SK-N-SH treated with all-trans-retinoic acid at 6 μM for 48 hours (cell line): ENCODE results near the gene ZNF512.

ENCODE experiments used
- ATAC-seq: fragments of 200-7000 bp; cut with Tn5 transposase; 3 replicates; pipeline ENCODE4 v1.9.1; 2020; ENCODE audit warnings: mild to moderate bottlenecking, moderate library complexity
- ARNTL ChIP-seq: fragments of 450-650 bp; formaldehyde crosslinking; IDR thresholded peaks from 2 replicates; pipeline ENCODE4 v1.5.0; 2020; ENCODE audit warnings: low read depth, mild to moderate bottlenecking, moderate library complexity, borderline replicate concordance
- BACH2 ChIP-seq: fragments of 250-450 bp; sonication (Bioruptor Pico); IDR thresholded peaks from 2 replicates; pipeline ENCODE4 v1.9.0; 2021; ENCODE audit warnings: mild to moderate bottlenecking, borderline replicate concordance
- CREB5 ChIP-seq: fragments of 250-450 bp; sonication (Bioruptor Pico); IDR thresholded peaks from 2 replicates; pipeline ENCODE4 v1.5.1; 2020; ENCODE audit warnings: low read depth, mild to moderate bottlenecking, moderate library complexity
- CSDC2 ChIP-seq: fragments of 250-450 bp; sonication (Bioruptor Pico); IDR thresholded peaks from 2 replicates; pipeline ENCODE4 v1.5.0; 2020; ENCODE audit warnings: mild to moderate bottlenecking, moderate library complexity
- CSRNP3 ChIP-seq: fragments of 250-450 bp; sonication (Bioruptor Pico); IDR thresholded peaks from 2 replicates; pipeline ENCODE4 v1.5.1; 2021; ENCODE audit warnings: mild to moderate bottlenecking, moderate library complexity
- GLIS3 ChIP-seq: fragments of 250-450 bp; sonication (Bioruptor Pico); IDR thresholded peaks from 2 replicates; pipeline ENCODE4 v1.5.0; 2020; ENCODE audit warnings: mild to moderate bottlenecking, moderate library complexity
- ISL1 ChIP-seq: fragments of 250-450 bp; sonication (Bioruptor Pico); IDR thresholded peaks from 2 replicates; pipeline ENCODE4 v2.1.2; 2022; ENCODE audit warnings: mild to moderate bottlenecking, moderate library complexity
- OSR1 ChIP-seq: fragments of 250-450 bp; sonication (Bioruptor Pico); IDR thresholded peaks from 2 replicates; pipeline ENCODE4 v1.8.0; 2022; ENCODE audit warnings: moderate library complexity, mild to moderate bottlenecking, inconsistent platforms
- PATZ1 ChIP-seq: fragments of 250-450 bp; sonication (Bioruptor Pico); IDR thresholded peaks from 2 replicates; pipeline ENCODE4 v1.8.0; 2020; ENCODE audit warnings: mild to moderate bottlenecking, moderate library complexity, borderline replicate concordance
- POU6F1 ChIP-seq: fragments of 250-450 bp; sonication (Bioruptor Pico); IDR thresholded peaks from 2 replicates; pipeline ENCODE4 v1.8.0; 2021; ENCODE audit warnings: low read depth, mild to moderate bottlenecking, moderate library complexity, borderline replicate concordance
- PPARA ChIP-seq: fragments of 250-450 bp; sonication (Bioruptor Pico); IDR thresholded peaks from 2 replicates; pipeline ENCODE4 v1.5.0; 2020; ENCODE audit warnings: mild to moderate bottlenecking, borderline replicate concordance
- RARB ChIP-seq: fragments of 250-450 bp; sonication (Bioruptor Pico); IDR thresholded peaks from 2 replicates; pipeline ENCODE4 v1.8.0; 2021; ENCODE audit warnings: mild to moderate bottlenecking, moderate library complexity
- SNAI2 ChIP-seq: fragments of 250-450 bp; sonication (Bioruptor Pico); IDR thresholded peaks from 2 replicates; pipeline ENCODE4 v1.5.0; 2020; ENCODE audit warnings: mild to moderate bottlenecking, moderate library complexity
- TOX ChIP-seq: fragments of 250-450 bp; sonication (Bioruptor Pico); IDR thresholded peaks from 2 replicates; pipeline ENCODE4 v1.8.0; 2021; ENCODE audit warnings: mild to moderate bottlenecking, moderate library complexity, borderline replicate concordance
- TSHZ2 ChIP-seq: fragments of 250-450 bp; sonication (Bioruptor Pico); IDR thresholded peaks from 2 replicates; pipeline ENCODE4 v1.5.0; 2020; ENCODE audit warnings: mild to moderate bottlenecking, moderate library complexity
- ZC3H10 ChIP-seq: fragments of 250-450 bp; sonication (Bioruptor Pico); IDR thresholded peaks from 2 replicates; pipeline ENCODE4 v1.5.1; 2021; ENCODE audit warnings: mild to moderate bottlenecking, moderate library complexity
- ZFP3 ChIP-seq: fragments of 250-450 bp; sonication (Bioruptor Pico); IDR thresholded peaks from 2 replicates; pipeline ENCODE4 v1.5.0; 2020; ENCODE audit warnings: mild to moderate bottlenecking, moderate library complexity
- ZNF565 ChIP-seq: fragments of 450-650 bp; formaldehyde crosslinking; conservative IDR thresholded peaks from 2 replicates; pipeline ENCODE4 v1.5.0; 2020; ENCODE audit warnings: low read depth, mild to moderate bottlenecking, moderate library complexity
- ZNF70 ChIP-seq: fragments of 450-650 bp; formaldehyde crosslinking; IDR thresholded peaks from 2 replicates; pipeline ENCODE4 v1.5.0; 2020; ENCODE audit warnings: mild to moderate bottlenecking, moderate library complexity
- ZNF8 ChIP-seq: fragments of 450-650 bp; formaldehyde crosslinking; IDR thresholded peaks from 2 replicates; pipeline ENCODE4 v1.5.0; 2020; ENCODE audit warnings: mild to moderate bottlenecking, moderate library complexity

The ZNF512 gene

GRCh38 chr2:27571681-27572080, 11.2 kb upstream of the ZNF512 start (continued):
- TF ChIP-seq CSDC2 (CRISPR knock-in tag) (no peak), SNAI2 (CRISPR knock-in tag) (no peak)

GRCh38 chr2:27572439-27572838, 10.4 kb upstream of the ZNF512 start:
- ATAC-seq = no peak

GRCh38 chr2:27572998-27573429, 9.8 kb upstream of the ZNF512 start:
- TF ChIP-seq ZFP3 (CRISPR knock-in tag) (no peak), TOX (CRISPR knock-in tag) (no peak), ZNF8 (CRISPR knock-in tag) (no peak), ISL1 (CRISPR knock-in tag) (no peak), PATZ1 (CRISPR knock-in tag) (no peak), SNAI2 (CRISPR knock-in tag) (no peak), ARNTL (CRISPR knock-in tag) (no peak), POU6F1 (CRISPR knock-in tag) (no peak), ZC3H10 (CRISPR knock-in tag) (no peak), OSR1 (CRISPR knock-in tag) (no peak), CSRNP3 (no peak), ZNF565 (CRISPR knock-in tag) (no peak)
- ATAC-seq = no peak

More at GRCh38 chr2:27572439-27572838, 10.4 kb upstream of the ZNF512 start:
- no peak for TF ChIP-seq ZNF8 (CRISPR knock-in tag)
- TF ChIP-seq, all 23 proteins: peak for 0

- no peak for ATAC-seq
- TF ChIP-seq OSR1 (CRISPR knock-in tag) (no peak), PPARA (CRISPR knock-in tag) (no peak), BACH2 (CRISPR knock-in tag) (no peak), GLIS3 (CRISPR knock-in tag) (no peak), ZNF70 (CRISPR knock-in tag) (no peak)
Measured at GRCh38 chr2:27573452-27573851, 9.4 kb upstream of the ZNF512 start.

- ATAC-seq = no peak
- TF ChIP-seq POU6F1 (CRISPR knock-in tag) = no peak
- no peak for TF ChIP-seq RARB (CRISPR knock-in tag)
- TF ChIP-seq CSDC2 (CRISPR knock-in tag) = no peak
- no peak for TF ChIP-seq OSR1 (CRISPR knock-in tag)
- no peak for TF ChIP-seq PATZ1 (CRISPR knock-in tag)
- TF ChIP-seq GLIS3 (CRISPR knock-in tag) = no peak
- no peak for TF ChIP-seq ZNF8 (CRISPR knock-in tag)
- TF ChIP-seq ISL1 (CRISPR knock-in tag) = no peak
- no peak for TF ChIP-seq TSHZ2 (CRISPR knock-in tag)
- no peak for TF ChIP-seq ZNF70 (CRISPR knock-in tag)
- TF ChIP-seq ZFP3 (CRISPR knock-in tag) = no peak
- no peak for TF ChIP-seq ARNTL (CRISPR knock-in tag)
- no peak for TF ChIP-seq CREB5 (CRISPR knock-in tag)
- TF ChIP-seq PPARA (CRISPR knock-in tag) = no peak
Measured at GRCh38 chr2:27581417-27582128, 1.3 kb upstream of the ZNF512 start.
